ENCODE data around the gene TRIM23. TPM values are rescaled to one million over a fixed set of nuclear protein-coding genes. Genes with fewer than 3 reads are reported as not detected.
"Not testable (repeated sequence)": the region's sequence is repeated elsewhere in the genome, so short reads cannot be mapped to it uniquely, and the experiment has no call there.

The TRIM23 gene
- total and polyA plus RNA-seq, 11 donors, result 4.5 to 22.9 (median 17.6) TPM

- ATAC-seq, result no peak
- peaks cover 0 to 100% (median 92%) of the 10 kb centered on the region in 9 donors for H3K36me3 ChIP-seq
These were observed 11.7 kb downstream of the TRIM23 start for GRCh38 chr5:65612298-65612907.

DNA sequence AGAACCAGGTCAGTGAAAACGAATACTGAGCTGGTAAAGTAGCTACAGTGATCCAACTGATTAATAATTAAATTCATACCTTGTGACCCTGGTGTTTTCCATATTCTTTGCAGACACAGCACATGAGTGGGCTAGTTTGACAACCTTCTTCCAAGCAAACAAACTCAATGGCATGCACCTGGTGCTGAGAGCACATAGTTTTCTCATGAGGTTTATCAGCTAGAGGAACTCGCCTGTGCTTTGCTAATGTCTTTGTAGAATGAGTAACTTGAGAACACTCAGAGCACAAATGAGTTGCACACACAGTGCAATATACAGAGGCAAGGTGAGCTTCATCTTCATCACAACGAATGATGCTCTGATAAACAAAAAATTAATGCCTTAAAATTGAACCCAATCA, 12.6 kb downstream of the TRIM23 start:
- ATAC-seq, result no peak
- intact Hi-C loops (cut with DNase I), result no loop called here
- TF ChIP-seq POLR2A (IDR thresholded peaks at IDR 0.05), result no peak
- Histone ChIP-seq H3K9me3 (no peaks in the 10 kb centered on the region), H3K27ac (no peak overlapping the region), H3K4me3 (no peak overlapping the region), H3K4me1 (peaks cover 0 to 6% (median 0%) of the 10 kb centered on the region in 12 donors), H3K27me3 (no peaks in the 10 kb centered on the region), H3K36me3 (peaks cover 0 to 100% (median 96%) of the 10 kb centered on the region in 9 donors)
- no peak for DNase-seq
- WGBS, 4 donors, result 57 to 65% (median 63%) methylated on average over 3 of the region's 3 CpGs

More at GRCh38 chr5:65612298-65612907, 11.7 kb downstream of the TRIM23 start:
- no peak for DNase-seq
- TF ChIP-seq POLR2A (IDR thresholded peaks at IDR 0.05), result no peak
- TF ChIP-seq CTCF (IDR thresholded peaks at IDR 0.05), result no peak
- Histone ChIP-seq H3K4me3 (no peak overlapping the region), H3K4me1 (peaks cover 0 to 6% (median 0%) of the 10 kb centered on the region in 12 donors), H3K9me3 (no peaks in the 10 kb centered on the region), H3K27me3 (no peaks in the 10 kb centered on the region), H3K27ac (no peak overlapping the region)
- 86 to 91% (median 89%) methylated on average over 4 of the region's 4 CpGs for WGBS, 4 donors
- intact Hi-C loops (cut with DNase I), result no loop called here

GRCh38 chr5:65601761-65602160, 22.4 kb downstream of the TRIM23 start:
- H3K36me3 ChIP-seq, result peaks cover 0 to 99% (median 80%) of the 10 kb centered on the region in 9 donors
- intact Hi-C loops (cut with DNase I); ATAC-seq; DNase-seq; H3K27ac ChIP-seq; H3K9me3 ChIP-seq; H3K4me3 ChIP-seq; H3K27me3 ChIP-seq; H3K4me1 ChIP-seq: not testable (repeated sequence)
- WGBS, 4 donors, result 95 to 100% (median 100%) methylated on average over 1 of the region's 1 CpG

GRCh38 chr5:65588694-65589093, 35.4 kb downstream of the TRIM23 start:
- TF ChIP-seq POLR2A (IDR thresholded peaks at IDR 0.05), result no peak
- peak in 1 of 12 donors; percentile 6 for TF ChIP-seq CTCF (IDR thresholded peaks at IDR 0.05)
- Histone ChIP-seq H3K4me3 (no peak overlapping the region), H3K9me3 (no peaks in the 10 kb centered on the region), H3K36me3 (peaks cover 2 to 100% (median 100%) of the 10 kb centered on the region in 9 donors), H3K27ac (no peak overlapping the region), H3K27me3 (no peaks in the 10 kb centered on the region), H3K4me1 (no peaks in the 10 kb centered on the region)
- ATAC-seq, result no peak
- intact Hi-C loops (cut with DNase I), result no loop called here
- WGBS, 4 donors, result 93 to 98% (median 97%) methylated on average over 2 of the region's 2 CpGs
- no peak for DNase-seq

GRCh38 chr5:65577141-65577540, 47.0 kb downstream of the TRIM23 start:
- H3K9me3 ChIP-seq, result no peaks in the 10 kb centered on the region
- no peak overlapping the region for H3K4me3 ChIP-seq
- H3K27ac ChIP-seq, result no peak overlapping the region
- DNase-seq (no peak), ATAC-seq (no peak)
- no peaks in the 10 kb centered on the region for H3K27me3 ChIP-seq
- H3K36me3 ChIP-seq, result peaks cover 0 to 89% (median 66%) of the 10 kb centered on the region in 9 donors
- TF ChIP-seq POLR2A (IDR thresholded peaks at IDR 0.05) (no peak), CTCF (IDR thresholded peaks at IDR 0.05) (no peak)
- H3K4me1 ChIP-seq, result peaks cover 0 to 5% (median 0%) of the 10 kb centered on the region in 12 donors
- intact Hi-C loops (cut with DNase I), result no loop called here

Measured in heart left ventricle (tissue), 16 donors.